Measurements from ENCODE around the gene LNX1. TPM values are rescaled to one million over a fixed set of nuclear protein-coding genes. Genes with fewer than 3 reads are reported as not detected.

Gene LNX1
- total RNA-seq, 4 donors from 2014 or later = 4.8 to 12.6 (median 6.6) TPM

GRCh38 chr4:53497487-53498244 lies 93.6 kb downstream of the LNX1 start:
- Histone ChIP-seq H3K27ac (peak overlapping the region in 3 of 4 donors; percentile 4 to 81 (median 62)), H3K4me3 (no peak overlapping the region), H3K36me3 (no peaks in the 10 kb centered on the region), H3K27me3 (no peaks in the 10 kb centered on the region), H3K9me3 (no peaks in the 10 kb centered on the region), H3K4me1 (peaks cover 0 to 30% (median 0%) of the 10 kb centered on the region in 4 donors)
- WGBS, 2 donors = 39 to 41% methylated on average over 7 of the region's 7 CpGs
- peak; percentile 56 to 63 for DNase-seq (ENCODE audit: low spot score in 2 of 2)
- TF ChIP-seq POLR2A (IDR thresholded peaks at IDR 0.05) = no peak
- TF ChIP-seq EP300 (IDR thresholded peaks at IDR 0.05) = peak in 1 of 2 donors; percentile 81
- peak in 1 of 5 experiments; percentile 22 for TF ChIP-seq CTCF (IDR thresholded peaks at IDR 0.05)

GRCh38 chr4:53494851-53495250 lies 96.4 kb downstream of the LNX1 start:
- TF ChIP-seq CTCF (IDR thresholded peaks at IDR 0.05) (no peak), POLR2A (IDR thresholded peaks at IDR 0.05) (no peak), EP300 (IDR thresholded peaks at IDR 0.05) (no peak)
- Histone ChIP-seq H3K27ac (no peak overlapping the region), H3K36me3 (no peaks in the 10 kb centered on the region), H3K27me3 (no peaks in the 10 kb centered on the region), H3K4me1 (peaks cover 0 to 38% (median 2%) of the 10 kb centered on the region in 4 donors), H3K9me3 (no peaks in the 10 kb centered on the region), H3K4me3 (no peak overlapping the region)
- DNase-seq (ENCODE audit: low spot score in 2 of 2) = no peak
- WGBS, 2 donors = 81 to 87% methylated on average over 6 of the region's 6 CpGs

DNA sequence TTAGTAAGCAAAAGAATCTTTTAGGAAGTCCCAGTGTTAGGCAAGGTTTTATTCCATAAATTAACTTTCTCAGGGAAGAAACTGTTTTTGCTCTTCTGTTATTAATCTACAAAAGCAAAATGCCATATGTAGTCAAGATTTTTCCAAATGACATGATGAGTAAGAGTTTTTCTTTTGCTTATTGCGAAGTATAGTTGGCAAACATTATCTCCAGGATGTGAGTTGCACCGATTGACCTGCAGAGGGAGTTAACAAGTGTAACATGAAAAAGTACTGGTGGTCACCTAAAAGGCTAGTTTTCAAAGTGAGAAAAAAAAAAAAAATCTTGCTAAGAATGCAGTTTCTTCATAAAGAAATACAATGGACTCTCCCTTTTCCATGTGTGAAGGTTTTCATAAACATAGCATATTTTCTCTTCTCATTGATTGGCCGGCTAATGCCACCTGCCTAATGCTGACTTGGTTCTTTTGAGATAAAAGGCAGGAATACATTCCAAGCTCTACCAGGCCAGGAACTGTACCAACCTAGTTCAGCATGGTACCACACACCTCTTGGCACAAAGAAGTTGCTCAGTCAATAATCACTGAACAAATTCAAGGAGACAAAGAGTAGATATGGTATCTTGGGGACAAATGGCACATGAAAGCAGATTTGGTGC lies 100.2 kb downstream of the LNX1 start:
- H3K9me3 ChIP-seq = no peaks in the 10 kb centered on the region
- H3K4me3 ChIP-seq = no peak overlapping the region
- H3K4me1 ChIP-seq = peaks cover 0 to 8% (median 2%) of the 10 kb centered on the region in 4 donors
- no peaks in the 10 kb centered on the region for H3K36me3 ChIP-seq
- peak; percentile 41 to 64 (median 54) for TF ChIP-seq CTCF (IDR thresholded peaks at IDR 0.05)
- TF ChIP-seq EP300 (IDR thresholded peaks at IDR 0.05) = peak in 1 of 2 donors; percentile 54
- TF ChIP-seq POLR2A (IDR thresholded peaks at IDR 0.05) = no peak
- H3K27ac ChIP-seq = no peak overlapping the region
- H3K27me3 ChIP-seq = no peaks in the 10 kb centered on the region
- DNase-seq (ENCODE audit: low spot score in 2 of 2) = peak; percentile 28 to 74
- 42 to 44% methylated on average over 3 of the region's 3 CpGs for WGBS, 2 donors

DNA sequence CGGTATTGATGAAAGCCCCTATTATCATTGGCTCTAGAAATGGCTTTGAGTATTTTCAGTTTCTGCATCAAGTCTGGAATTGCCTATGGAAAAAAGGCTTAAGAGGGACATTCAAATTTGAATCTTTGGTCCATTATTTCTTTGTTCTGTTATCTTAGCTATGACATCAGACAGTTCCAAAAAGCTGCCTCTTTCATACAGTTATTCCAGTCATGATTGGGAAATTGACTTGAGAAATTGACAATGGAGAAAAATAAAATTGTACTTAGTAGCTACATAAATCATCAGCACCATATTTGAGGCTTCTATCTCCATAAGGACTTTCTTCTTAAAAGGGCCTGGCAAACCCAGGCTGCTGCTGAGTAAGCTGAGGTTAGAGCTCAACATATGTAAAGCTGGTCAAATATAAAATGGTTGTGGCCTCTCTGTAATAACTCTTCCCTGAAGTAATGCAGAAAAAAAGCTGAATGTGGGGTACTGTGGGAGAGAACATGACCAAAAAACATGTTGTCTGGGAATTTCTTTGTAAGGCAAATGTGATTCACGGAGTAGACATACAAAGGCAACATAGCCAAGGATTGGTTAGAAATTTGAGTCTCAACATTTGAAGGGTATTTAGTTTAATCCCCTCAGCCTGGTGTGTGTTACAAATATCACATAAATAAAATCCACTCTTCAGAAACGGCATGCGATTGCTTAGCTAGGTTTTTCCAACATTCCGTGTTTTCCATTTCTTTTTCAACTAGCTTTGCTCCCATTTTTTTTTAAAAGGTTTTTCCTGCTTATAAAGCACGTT lies 100.9 kb downstream of the LNX1 start:
- Histone ChIP-seq H3K27me3 (no peaks in the 10 kb centered on the region), H3K27ac (no peak overlapping the region), H3K4me3 (no peak overlapping the region), H3K4me1 (peaks cover 0 to 8% (median 2%) of the 10 kb centered on the region in 4 donors), H3K36me3 (no peaks in the 10 kb centered on the region), H3K9me3 (no peaks in the 10 kb centered on the region)
- DNase-seq (ENCODE audit: low spot score in 2 of 2) = no peak
- TF ChIP-seq EP300 (IDR thresholded peaks at IDR 0.05) = no peak
- no peak for TF ChIP-seq CTCF (IDR thresholded peaks at IDR 0.05)
- no peak for TF ChIP-seq POLR2A (IDR thresholded peaks at IDR 0.05)
- WGBS, 2 donors = 58 to 61% methylated on average over 6 of the region's 6 CpGs

Measured in tibial nerve (tissue), 4 donors.